ENCODE results near the gene CAMK2B.

The CAMK2B gene

DNA sequence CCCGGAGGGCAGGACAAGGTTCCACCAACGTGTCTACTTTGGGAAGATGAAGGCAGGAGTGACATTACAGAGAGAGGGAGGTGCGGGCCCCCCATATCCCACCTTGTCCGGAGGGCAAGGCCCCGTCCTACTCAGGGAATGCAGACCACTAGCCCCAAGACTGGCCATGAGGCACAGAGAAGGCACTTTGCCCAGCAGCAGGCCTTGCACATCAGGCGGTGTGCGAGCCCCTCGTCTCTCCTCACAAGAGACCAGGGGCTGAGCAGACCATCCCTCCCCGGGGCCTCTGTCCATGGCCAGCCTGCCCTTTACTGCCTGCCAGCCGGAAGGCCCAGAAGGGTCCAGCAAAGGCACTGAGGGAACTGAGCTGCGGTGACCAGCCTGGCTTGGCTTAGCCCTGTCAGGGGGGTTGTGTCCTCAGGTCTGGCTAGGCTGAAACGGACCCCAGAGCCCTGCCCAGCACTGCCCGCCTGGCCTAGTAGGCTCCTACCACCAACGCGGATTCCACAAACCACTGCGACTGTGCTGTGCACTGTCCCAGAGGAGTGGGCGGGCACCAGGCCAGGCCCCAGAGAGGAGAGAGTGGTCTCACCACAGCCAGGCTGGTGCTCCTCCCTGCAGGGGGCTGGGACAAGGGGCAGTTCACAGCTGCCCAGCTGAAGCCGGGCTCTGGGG, 16.7 kb downstream of the CAMK2B start:
- no peak for DNase-seq

DNA sequence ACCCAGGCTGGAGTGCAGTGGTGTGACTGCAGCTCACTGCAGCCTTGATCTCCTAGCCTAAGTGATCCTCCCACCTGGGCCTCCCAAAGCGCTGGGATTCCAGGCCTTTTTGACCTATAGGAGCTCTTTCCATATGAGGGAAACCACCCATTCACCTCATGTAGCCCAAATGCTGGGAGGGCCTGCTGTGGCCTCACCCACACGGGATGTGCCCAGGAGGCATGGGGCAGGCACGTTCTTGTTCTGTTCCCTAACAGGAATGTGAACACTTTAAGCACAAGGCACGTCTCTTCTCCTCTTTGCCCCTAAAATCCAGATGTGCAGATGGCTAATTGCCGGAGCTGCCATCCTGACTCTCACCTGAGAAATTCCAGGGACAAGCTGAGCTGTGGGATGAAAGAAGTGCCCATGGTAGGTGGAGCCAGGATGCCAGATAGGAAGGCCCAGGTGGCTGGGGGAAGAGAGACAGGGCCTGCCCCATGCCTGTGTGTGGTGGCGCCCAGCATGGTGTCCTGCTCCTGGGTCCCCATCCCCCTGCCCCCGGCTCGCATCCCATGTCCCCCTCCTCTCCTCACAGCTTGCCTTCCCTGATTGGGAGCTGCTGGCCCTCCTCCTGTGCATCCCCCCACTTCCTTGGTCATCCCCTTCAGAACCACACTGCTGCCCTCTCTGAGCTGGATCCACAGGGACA, 17.3 kb downstream of the CAMK2B start:
- DNase-seq: no peak

DNA sequence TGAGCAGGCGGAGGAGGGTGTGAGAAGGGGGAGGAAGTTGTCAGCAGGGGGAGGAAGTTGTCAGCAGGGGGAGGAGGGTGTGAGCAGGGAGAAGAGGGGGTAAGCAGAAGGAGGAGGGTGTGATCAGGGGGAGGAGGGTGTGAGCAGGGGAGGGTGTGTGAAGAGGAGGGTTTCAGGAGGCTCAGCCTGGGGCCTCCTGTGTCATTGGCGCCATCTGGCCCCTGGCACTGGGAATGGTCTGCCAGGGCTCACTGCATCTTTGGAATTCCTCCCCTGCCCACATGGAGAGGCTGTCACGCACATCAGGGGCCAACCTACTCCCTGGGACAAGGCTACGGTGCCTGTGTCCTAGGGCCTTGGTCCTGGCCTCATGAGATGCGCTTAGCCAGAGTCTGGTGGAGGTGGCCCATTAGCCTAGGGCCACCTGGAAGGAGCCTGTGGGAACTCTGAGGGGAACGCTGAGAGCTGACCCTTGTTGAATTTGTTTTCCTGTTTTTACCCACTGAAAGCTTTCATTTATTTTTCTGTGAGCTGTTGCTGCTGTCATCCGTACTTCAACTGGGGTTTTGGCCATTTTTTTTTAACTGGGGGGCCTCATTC, 18.0 kb downstream of the CAMK2B start:
- no peak for DNase-seq

DNA sequence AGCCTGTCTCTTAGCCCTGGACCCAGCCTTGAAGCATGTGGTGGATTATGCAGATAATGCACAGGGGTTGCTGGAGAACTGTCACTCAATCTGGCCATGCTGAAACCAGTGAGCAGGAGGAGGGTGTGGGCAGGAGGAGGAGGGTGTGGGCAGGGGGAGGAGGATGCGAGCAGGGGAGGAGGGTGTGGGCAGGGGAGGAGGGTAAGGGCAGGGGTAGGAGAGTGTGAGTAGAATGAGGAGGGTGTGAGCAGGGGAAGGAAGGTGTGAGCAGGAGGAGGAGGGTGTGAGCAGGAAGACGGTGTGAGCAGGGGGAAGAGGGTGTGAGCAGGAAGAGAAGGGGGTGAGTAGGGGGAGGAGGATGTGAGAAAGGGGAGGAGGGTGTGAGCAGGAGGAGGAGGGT, 18.8 kb downstream of the CAMK2B start:
- no peak for DNase-seq

DNA sequence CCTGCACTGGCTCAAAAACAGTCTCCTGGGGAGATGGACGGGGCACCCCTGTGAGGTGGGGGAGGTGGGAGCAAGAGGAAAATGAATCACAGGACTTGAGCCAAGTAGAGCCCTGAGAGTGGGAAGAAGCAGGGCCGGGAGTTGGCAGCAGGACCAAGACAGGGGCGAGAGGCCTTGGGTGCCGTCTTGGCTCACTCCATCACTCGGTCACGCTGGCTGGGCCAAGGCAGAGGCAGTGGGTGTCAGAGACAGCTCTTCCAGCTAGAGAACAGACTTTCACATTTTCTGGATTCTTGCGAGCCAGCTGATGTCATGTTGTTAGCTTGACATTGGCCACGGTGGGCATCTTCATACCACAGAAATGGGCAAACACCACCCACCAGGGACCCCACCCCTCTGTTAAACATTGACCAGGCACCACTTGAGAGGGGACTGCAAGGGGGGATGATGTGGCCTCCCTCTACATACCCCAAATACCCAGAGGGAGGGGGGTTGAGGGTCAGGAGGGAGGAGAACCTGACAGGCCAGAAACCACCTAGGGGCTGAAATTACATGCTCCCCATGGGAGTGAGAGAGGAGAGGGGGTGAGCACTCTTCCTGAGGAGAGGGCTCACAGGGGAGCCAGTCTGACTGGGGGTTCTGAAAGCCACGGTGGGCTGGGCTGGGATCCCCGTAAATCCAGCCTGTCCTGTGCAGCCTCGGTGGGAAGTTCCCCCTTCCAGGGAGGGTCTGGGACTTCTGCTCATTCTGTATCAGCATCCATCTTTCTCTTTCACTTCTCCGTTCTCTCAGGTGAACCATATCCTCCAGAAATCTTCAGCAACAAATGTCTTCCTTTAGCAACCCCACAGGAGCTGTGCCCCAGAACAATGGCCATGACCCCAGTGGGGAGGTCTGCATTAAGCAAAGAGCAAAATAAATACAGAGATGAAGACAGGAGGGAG, 19.6 kb downstream of the CAMK2B start:
- no peak for DNase-seq

DNA sequence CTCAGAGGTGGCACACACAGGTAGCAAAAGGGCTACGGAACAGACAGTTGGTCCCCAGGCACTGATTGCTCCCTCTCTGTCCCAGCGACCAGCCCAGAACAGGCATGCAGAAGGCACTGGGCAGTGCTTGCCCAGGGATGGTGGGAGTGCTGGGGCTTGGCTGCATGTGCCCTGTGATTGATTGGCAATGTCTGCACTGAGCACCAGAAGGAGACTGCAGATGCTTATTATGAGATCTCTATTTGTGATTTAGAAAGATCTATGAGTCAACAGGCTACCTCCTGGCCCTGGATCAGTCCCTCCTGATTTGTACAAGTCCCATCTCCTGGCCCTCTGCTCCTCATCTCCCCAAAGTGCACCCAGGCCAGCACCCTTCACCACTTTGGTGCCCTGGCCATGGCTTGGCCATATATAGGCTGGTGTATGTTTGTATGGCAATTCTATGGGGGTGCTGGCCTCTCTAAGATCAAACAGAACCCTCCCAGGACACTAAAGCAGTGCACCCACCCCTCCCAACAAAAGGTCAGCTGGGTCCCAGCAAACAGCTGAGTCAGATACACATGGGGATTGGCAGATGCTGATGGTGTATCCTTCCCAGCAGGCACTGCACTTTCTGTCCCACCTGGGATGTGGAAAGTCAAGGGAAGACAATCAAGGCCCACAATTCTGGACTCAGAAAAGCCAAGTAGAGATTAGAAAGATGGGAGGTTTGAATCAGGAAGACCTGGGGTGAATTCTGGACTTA, 30.9 kb downstream of the CAMK2B start:
- DNase-seq: no peak

DNA sequence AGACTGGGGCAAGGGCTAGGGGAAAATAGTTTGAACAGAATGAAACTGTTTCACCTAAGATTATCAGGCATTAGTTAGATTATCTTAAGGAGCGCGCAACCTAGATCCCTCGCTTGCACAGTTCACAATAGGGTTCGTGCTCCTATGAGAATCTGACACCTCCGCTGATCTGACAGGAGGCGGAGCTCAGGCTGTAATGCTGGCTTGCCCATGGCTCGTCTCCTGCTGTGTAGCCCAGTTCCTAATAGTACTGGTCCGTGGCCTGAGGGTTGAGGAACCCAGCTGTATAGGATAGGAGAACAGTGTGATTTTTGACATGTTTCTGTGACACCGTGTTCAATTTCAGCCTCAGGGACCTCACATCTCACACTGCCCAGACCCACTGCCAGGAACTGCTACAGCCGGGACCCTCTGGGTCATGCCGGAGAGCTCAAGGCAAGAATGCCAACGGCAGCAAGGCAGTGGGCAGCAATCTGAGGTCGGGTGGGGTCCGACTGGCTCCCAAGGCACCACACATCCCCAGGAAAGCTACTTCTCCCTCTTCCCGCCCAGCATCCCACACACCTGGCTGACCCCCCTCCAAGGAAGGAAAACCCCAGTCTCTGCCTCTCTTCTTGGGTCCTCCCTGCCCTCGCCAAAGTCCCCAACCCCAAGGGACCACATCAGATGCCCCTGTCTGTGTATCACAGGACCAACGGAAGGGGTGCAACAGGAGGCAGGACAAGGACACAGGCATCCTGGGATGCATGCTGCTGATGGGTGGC, 31.7 kb downstream of the CAMK2B start:
- DNase-seq: no peak

DNA sequence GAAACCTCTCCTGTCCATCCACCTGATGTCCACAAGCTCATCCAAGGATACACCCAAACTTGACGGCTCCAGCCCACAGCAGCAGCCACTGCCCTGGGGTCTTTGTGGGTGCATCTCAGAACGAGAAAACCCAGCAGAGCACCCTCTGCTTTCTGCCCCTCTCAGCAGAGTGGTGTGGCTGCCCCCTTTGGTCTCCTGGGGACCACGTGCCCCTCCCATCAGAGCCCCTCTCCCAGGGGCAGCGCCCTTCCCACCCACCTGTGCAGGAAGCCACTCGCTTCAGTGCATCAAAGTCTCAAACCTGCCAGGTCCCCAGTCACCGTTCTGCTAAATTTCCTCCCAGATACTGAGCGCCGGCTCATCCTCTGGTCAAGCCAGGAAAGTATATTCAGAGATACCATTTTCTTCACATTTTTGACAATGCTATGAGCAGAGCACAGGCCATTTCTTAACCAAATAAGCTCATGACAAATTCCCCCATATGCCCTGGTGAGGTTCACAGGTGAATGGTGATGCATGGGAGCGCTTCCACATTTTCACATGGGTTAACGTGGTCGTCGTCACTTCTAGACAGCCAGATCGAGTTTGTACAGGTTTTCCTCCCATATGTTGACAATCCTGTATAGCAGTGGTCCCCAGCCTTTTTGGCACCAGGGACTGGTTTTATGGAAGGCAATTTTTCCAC, 32.4 kb downstream of the CAMK2B start:
- DNase-seq: no peak

DNA sequence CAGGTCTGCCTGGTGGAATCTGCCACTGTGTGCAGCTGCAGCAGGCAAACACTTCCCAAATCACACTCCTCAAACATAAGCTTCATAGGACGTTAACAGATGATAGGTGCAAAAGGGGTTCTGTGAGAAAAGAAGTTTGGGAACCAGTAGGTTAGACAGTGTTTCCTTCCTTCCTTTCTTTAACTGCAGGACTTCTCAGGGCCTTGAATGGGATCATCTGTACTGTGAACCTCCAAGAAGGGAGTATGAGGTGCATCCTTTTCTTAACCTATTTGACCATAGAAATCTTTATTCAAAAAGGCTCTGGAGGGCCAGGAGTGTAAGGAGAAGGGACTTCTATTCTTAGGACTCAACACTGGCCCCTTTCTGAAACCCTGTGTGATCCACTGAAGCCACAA, 33.0 kb downstream of the CAMK2B start:
- no peak for DNase-seq

DNA sequence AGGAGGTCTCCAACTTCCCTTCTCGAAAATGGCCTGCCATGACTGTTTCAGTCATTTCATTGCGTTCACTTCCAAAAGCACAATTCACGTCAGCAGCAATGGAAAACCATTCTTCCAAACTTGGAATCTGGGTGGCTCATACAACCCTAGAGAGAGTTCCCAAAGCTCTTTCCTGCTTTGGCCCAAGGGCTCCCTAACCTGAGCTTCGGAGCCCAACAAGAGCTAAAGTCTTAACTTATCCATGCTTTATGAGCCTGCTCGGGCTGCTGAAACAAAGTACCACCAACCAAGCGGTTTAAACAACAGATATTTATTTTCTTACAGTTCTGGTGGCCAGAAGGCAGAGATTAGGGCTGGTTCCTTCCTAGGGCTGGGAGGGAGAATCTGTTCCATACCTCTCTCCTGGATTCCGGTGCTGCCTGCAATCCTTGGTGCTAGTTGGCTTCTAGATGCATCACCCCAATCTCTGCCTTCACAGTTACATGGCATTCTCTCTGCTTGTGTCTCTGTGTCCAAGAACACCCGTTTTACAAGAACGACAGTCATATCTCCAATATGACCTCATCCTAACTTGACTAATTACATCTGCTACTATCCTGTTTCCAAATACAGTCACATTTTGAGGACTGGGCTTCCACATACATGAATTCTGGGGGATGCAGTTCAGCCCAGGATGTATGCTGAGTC, 33.5 kb downstream of the CAMK2B start:
- DNase-seq: no peak

DNA sequence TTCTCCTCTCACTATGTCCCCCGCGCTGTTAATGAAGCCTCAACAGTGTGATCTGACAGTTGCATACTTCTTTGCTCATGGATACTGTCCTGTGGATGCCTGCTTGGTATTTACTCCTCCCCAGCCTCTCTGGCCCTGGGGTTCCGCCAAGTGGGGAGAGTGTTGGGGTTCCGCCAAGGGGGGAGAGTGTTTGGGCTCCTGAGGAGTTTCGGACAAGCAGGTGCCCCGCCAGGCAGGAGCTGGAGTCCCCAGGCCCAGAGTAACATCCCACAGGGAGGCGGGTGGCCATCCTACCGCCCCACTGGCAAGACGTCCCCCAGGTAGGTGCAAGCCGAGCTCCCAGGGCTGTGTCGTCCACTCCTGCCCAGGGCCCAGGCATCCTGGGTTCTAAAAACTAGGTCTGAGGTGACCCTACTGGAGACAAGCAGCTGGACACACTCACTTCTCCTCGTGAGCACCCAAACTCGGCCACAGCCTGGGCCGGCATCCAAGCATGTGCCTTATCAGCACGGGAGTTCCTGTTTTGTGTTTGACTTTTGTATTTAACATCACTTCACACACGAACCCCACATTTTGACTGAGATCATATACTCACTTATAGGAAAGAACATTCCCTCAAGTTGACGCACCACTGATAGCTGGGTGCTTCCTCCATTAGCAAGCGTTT, 34.2 kb downstream of the CAMK2B start:
- no peak for DNase-seq

DNA sequence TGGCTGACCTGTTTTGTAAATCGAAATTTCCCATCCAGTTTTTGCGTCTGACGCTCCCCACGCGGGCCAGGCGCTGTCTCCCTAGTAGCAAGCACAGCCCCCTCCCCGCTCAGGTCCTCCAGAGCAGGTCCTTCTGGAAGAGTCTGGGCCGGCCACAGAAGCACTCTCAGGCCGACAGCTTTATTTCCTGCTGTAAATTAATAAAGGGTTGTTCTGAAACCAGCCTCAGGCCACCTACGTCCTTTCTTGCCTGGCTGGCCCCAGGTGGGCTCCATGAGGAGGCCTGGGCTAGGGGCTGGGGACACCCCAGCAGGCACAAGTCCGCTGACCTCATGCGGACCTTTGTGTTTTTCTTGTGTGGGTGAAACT, 35.2 kb downstream of the CAMK2B start:
- no peak for DNase-seq

DNA sequence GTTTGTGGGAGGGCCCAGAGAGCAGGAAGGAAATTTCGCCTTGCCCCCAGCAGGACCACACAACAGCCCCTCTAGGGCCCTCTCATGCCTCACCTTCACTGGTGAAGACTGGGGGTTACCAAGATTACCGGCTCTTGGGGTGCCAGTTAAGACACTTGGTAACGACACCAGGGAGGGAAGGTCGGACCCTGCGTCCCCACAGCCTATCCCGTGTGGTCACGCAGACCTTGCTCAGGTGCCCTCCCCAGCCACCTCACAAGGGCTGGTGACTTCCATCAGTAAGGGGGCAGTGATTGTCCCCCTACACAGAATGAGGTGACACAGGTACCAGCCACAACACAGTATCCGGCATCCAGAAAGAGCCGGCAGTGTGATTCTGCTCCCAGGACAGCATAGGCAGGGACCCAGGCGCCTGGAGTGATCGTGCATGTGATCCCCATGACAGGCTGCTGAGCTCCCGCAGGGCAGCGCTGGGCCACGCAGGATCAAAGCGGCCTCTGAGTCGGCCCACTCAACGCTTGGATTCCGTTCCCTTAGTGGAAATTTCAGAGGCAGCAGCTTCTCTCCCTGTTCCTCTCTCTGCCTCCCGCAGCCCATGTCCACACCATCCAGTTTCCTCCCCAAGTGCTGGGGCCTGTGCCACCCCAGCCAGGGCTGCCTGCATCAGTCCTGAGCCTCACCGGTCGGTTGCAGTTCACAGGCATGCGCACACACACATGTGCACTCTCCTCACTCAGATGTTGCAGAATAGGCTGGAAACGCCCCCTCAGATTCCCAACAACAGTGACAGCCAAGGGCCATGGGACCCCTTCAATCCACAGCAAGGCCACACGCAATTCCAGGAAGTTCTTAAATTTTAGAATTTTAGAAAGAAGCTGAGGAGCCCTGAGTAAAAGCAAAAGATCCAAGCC, 35.8 kb downstream of the CAMK2B start:
- no peak for DNase-seq

DNA sequence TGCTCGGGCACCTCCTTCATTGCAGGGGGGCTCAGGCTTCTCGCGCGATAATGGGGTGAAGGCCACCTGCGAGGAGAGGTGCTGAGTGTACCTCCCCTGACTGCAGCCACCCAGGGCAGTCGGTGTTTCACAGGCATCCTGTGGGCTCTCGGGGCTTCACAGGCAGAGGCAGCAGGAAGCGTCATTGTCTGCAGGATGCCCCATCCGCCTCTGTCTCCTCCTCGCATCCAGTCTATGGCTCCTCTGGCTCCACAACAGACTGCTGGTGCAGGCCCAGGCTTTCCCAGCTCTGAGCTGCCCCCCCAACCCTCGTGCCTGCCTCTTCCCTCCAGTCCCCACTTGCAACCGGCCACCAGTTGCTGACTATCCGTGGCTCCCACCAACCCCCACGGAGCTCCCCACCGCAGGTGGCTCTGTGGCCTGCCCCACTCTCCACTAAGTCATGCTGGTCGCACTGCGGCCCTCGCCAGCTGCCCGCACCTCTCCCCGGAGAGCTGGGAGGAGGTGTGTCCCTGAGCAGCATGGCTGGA, 36.5 kb downstream of the CAMK2B start:
- no peak for DNase-seq

DNA sequence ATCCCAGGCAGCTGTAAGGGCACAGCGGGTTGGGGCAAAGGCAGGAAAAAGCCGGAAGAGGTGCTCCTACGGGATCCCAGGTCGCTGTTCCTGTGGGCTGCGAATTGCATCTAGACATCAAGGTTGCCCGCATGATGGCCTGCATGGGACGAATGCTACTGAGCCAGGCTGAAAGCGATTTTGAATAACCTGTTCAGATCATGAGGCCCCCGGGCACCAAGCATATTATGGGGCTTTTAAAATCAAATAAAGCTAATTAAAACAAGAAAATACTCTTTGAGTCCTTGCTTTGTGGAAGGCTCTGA, 37.1 kb downstream of the CAMK2B start:
- DNase-seq: no peak

DNA sequence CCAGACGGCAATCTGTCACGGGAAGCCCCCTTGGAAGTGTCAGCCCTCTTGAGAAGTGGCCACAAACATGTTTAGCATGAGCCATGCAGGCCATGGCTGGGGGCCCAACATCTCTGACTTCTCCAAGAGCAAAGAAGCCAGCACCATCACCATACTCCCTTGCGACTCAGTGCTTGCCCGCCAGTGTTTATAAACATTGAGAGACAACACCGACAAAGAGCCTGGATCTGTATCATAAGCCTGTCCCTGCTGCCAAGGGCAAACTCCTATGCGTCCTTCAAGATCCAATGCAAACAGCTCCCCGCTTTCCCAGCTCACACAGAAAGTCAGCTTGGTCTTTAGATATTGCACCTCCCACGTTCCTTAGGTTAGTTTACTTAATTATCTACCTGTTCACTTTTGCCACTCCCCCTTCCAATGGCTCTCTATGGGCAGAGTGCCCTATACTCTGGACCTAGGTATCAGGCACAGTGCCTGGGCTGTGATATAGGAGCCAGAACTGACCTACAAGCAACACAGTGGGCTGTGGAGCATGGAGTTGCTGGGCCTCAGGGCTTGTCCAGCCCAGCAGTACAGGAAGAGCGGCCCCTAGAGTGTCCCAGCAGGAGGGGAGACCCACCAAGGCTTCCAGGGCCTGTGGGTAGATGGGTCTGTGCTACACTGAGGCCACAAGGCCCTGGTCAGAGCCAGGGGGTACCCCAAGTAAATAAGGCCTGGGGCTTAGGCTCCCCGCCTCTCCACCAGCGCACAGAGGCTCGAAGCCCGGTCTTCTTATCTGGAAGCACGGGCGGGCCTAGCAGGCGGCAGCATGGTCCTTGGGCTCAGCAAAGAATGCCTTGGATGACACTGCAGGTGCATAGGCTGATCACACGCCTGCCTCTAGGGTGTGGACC, 37.7 kb downstream of the CAMK2B start:
- no peak for DNase-seq

DNA sequence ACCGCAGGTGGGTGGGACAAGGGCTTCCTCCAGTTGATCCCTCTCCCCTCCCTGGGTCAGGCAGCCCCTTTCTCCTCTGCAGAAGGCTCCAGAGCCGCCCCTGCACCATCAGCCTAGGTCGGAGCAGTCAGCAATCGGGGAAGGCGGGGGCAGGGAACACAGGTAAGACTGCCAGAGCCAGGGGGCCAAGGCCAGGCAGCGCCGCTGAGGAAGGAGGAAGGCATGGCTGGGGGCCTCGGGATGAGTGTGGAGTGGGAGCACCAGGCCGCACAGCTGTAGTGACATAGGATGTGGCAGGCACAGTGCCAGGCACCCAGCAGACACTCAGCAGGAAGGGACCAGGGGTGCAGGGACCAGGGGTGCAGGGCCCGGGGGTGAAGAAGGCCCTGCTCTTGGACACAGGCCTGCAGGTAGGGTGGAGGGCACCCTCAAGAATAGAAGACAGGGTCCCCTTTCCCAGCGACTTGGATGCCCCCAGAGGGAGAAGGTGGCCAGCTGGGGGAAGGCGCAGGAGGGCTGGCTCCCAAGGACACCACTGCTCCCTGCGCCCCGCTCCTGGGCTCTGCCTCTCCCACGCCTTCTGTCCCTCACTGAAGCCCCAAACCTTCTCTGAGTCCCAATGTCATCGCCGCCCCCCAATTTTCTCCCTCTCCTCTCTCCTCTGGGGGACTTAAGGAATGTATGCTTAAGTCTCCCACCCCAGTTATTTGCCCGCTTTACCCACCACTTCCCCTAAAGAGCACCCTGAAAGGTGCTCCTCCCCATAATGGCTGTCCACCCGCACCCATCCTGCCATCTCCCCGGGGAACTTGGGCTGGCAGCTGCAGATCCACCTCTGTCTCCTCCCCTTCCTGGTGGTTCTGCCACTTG, 38.5 kb downstream of the CAMK2B start:
- no peak for DNase-seq

Measured in CD4-positive, alpha-beta T cell treated with Interleukin-12 subunit alpha and Interleukin-12 subunit beta, for 1 hour (primary cell).